ENCODE data around the gene ALKBH8.
"Not testable (repeated sequence)": the region's sequence is repeated elsewhere in the genome, so short reads cannot be mapped to it uniquely, and the experiment has no call there.

ALKBH8 gene

DNA sequence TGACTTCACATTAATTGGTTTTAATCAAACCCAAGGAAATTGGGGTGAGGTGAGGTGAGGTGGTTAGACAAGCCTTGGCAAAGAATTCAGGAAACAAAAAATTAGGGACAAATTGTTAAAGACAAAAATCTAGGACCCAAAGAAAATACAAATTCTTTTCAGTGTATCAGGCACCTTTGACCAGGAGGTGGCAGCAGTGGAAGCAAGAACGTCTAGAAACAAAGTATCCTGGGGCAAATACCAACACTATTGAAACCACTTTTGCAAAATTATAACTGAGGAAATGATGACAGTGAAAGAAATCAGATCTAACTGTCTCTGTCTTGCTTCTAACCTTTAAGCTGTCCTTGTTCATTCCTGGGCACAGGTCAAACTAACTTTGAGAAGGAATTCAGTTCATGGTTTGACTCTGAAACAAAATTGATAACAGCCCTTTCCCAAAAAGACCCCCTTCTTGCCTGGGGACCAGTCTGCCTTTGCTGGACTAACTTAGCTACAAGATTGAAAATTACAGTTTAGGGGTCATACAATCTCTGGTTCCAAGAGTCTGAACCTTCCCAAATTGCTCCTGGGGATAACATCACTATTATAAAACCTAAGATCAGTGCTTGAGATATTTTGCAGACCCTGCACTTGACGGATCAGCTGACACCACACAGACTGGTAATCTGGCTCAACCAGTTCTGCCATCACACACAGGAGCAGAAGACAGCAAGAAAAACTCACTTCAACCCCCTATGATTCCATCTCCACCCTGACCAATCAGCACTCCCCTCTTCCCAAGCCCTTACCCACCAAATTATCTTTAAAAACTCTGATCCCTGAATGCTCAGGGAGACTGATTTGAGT lies 11.2 kb upstream of the ALKBH8 start:
- not testable (repeated sequence) for DNase-seq

DNA sequence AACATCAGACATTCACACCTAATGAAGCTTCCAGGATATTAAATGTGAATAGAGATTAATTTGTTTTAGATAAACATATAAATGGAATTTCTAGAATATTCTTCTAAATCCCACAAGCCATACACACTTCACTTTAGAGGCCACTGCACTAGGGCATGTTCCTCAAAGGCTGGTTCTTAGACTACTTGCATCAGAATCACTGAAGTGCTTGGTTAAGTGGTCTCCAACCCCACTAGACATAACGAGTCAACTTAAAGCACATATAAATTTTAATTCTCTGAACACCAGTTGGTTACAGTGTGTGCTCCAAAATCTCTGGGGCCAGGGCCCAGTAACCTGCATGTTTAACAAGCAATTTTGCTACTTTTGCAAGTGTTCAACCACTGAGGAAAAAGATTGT lies 7.9 kb upstream of the ALKBH8 start:
- DNase-seq = no peak

DNA sequence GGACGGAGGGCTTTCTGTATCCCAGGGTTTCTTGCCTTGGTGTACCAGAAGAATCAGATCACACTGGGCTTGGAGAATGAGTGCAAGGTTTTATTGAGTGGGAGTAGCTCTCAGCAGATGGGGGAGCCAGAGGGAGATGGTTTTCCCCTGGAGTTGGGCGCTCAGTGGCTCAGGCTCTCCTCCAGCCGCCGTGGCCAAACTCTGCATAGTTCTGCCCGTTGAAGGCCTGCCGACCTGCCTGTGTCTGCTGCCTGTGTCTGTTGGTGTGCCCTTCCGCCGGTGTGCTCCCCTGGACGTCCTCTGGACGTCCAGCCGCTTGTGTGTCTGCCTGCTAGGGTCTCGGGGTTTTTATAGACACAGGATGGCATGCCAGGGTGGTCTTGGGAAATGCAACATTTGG lies 4.5 kb upstream of the ALKBH8 start:
- no peak for DNase-seq

DNA sequence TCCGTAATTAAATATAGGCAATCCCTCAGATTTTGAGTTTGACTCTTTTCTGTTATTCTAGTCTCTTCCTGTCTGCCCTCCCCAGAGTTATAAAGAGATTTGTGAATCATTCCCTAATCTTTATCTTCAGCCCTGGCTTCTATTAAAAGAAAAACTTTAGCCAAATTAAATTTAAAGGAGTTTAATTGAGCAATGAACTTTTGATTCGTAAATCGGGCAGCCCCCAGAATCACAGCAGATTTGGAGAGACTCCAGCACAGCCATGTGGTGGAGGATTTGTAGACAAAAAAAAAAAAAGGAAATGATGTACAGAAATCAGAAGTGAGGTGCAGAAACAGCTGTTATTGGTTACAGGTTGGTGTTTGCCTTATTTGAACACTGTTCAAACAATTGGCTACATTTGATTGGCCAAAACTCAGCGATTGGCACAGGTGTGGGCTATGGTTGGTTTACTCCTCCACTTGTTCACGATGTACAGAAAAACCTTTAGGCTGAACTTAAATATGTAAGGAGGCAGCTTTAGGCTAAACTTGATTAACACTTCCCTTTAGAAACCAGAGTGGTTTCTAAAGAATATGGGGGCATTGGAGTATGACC lies 2.3 kb upstream of the ALKBH8 start:
- DNase-seq = no peak

DNA sequence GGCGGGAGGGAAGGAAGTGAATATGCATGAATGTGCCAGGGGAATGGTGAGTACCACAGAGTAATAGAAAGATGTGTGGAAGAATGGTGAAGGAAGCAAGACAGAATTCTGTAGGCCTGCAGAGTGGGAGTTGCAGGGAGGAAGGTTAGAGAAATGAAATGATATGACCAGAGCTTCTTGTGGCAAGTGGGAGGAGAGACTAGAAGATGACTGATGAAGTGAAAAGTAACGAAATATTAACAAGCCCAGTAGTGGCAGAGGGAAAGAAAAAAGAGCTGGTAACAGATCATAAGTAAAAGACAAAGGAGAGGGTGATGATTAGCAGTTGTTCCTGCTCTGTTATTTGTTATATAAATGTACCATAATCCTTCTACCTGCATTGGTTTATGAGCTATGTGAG lies 1.0 kb upstream of the ALKBH8 start:
- DNase-seq = no peak

DNA sequence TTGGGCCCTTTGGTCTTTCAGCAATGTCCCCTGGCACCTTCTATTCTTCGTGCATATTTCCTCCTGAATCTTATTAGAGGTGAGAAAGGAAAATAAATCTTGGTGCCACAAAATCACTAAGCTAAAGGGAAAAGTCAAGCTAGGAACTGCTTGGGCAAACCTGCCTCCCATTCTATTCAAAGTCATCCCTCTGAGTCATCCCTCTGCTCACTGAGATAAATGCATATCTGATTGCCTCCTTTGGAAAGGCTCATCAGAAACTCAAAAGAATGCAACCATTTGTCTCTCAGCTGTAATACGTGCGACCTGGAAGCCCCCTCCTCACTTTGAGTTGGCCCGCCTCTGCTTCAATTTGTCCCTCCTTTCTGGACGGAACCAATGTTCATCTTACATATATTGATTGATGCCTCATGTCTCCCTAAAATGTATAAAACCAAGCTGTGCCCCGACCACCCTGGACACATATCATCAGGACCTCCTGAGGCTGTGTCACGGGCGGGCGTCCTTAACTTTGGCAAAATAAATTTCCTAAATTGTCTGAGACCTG lies 493 bp upstream of the ALKBH8 start:
- DNase-seq = not testable (repeated sequence)

DNA sequence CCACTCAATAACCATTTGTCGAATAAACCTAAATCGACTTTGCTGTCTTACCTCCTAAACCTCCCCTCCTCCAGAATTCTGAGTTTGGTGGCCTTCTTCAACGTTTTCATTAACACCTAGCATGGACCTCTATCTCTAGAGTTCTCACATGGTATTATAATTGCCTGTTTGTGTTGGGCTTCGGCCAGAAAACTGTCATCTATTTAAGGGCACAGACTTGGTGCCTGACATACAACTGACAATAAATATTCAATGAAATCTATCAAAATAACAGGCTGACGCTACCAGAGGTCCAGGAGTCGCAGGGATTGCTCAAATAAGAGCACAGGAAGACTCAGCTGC lies 687 bp downstream of the ALKBH8 start:
- DNase-seq = no peak

DNA sequence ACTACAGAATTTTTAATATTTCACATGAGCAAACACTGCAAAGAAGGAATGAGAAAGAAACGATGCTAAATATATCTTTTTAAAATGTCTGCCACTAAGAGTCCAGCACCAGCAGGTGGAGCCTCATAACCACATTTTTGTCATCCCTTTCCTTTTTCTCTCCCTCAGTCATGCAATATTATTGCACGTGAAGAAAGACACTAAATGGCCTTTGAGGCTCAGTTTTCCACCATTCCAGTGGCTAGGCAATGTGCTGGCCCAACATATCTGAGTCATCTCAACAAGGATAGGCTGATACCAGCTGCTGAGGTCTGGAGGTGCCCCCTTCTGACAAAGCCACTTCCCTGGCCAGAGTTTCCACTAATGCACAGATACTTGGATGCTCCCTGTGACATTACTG lies 1.8 kb downstream of the ALKBH8 start:
- no peak for DNase-seq

DNA sequence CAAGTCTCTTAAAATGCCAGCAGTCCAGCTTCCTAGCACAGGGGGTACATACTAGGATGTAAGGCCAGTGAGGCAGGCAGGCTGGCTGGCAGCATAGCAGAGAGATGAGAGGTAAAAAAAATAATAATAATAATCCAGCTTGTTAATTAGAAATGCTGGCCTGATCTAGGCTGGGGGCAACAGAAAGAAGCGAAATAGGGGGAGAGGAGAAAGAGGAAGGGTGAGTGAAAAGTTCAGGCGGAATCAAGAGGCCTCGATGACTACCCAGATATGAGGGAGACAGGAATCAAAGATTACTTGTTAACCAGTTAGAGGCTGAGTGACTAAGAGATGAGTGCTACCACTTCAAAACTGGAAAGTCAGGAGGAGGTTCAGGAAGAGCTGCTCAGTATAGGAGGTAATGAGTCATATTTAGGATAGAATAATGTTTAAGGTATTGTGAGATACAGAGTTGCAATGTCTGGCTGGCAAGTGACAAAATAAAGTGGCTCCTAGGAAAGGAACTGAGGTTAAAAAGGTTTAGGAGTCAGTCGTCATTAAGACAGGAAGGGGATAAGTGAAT lies 2.8 kb downstream of the ALKBH8 start:
- DNase-seq = no peak

DNA sequence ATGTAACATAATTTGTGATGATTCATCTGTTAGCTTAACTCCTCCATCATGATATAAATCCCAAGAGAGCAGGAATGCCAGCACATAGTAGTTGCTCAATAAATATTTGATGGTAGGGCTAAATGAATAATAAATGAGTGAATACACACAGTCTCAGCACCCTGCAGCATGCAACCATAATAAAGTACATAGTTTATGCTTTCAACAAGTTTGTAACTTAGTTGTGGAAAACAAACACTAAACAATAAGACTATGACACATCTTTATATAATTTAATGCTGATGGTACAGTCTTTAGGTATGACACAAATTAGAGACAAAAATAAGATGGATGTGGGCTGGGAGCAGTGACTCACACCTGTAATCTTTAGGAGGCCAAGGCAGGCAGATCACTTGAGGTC lies 3.8 kb downstream of the ALKBH8 start:
- no peak for DNase-seq

DNA sequence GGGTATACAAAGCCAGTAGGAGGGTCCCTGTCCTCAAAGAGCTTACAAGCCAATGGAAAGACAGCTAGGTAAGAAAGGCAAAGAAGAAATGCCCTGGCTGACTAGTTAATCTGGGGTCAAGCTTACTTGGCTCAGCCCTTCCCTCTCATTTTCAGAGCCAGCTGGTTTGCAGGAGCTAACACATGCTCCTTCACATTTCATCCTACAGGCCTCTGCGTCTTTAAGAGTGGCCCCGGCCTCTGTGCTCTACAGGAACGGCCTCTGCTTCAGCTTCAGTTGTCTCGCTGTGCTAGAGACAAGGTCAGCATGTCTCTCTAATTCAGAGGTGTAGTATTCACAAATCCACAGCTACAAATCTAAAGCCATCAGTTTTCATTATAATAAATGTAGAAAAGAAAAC lies 15.2 kb downstream of the ALKBH8 start:
- no peak for DNase-seq

DNA sequence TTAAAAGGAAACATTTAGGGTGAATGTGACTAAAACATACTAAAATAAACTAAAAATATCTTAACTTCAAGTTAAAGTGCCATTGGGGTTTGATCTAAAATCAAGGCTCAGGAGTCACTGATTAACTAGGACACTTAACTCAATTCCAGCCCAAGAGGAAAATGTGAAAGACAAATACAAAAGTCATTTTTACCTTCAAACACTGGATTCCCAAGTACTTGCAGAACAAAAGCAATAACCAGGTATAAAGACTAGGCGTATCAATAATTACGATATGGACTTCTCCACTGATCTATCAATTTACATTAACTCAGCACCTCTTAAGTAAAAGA lies 15.6 kb downstream of the ALKBH8 start:
- no peak for DNase-seq

DNA sequence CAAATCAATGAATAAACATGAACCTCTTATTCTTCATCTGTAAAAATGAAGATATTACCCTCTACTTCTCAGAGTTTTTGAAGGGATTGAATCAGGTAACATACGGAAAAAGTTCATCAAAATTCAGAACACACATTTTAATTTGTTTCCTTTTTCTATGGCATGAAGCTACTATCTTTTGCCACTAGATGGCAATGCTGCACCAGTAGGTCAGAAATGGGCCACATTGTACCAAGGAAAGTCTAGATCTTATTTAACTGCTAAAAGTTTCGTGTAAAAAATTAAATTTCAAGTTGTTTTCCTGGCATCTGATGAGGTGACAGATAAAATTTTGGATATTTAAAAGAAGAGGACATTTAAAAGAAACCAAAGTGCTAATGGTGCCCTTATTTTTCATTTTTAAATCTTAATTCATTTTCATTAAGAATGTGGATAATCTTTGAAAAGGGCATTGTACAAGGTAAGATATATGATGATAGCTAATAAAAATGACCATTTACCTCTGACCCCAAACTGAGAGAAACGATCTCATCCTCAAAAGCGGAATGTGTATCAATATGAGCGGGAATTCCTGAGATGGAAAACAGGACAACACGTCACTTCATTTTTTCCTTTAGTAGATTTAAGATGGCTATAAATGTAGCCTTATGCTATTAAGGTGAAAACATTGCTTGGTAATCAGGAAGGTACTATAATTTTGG lies 16.1 kb downstream of the ALKBH8 start:
- DNase-seq = no peak

DNA sequence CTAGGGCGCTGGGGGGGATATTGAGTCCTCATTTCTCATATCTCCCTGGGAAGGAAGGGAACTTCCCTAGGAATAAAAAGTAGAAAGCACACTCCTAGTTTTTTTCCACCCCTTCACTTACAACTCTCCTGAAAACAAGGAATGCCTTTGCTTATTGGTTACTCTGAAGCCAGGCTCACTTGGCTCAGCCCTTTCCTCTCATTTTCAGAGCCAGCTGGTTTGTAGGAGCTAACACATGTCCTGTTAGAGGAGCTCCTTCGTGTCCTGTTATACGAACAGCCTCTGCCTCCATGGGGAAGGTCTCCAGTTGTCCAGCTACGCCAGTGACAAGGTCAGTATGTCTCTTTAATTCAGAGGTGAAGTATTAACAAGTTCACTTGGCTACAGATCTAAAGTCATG lies 17.6 kb downstream of the ALKBH8 start:
- no peak for DNase-seq

DNA sequence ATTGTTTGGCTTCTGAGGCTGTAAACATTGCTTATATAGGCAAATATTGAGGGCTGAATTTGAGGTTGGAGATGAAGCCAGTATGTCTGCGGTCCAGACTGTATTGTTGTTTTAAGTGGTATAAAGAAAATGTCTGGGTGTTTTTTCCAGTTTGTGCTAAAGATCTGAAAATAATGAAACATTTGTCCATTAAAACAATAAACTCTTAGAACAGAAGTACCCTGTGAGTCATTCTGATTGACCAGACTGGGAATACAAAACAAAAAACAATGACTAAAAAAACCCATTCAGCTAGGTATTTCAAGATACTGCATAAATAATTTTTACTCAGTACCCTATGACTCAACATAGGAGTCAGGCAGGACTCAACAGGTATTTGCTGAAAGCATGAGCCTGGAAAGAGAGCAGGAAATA lies 20.4 kb downstream of the ALKBH8 start:
- DNase-seq = no peak

DNA sequence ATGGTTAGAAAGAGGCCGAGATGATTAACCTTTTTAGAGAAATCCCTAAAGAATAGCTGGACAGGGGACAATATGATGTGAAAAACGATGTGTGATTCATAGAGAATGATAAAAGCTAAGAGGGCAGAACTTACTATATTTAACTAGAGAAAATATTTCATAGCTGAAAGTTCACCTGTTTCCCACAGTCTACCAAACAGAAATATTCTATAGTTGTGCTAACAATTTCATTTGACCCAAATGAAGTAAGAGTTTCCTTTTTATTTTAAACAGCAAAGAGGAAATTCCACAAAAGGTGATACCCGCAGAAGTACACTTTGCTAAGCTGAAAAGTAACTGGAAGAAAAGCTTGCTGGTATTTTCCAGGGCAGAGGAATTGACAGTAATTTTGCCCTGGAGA lies 26.7 kb downstream of the ALKBH8 start:
- DNase-seq = no peak

DNA sequence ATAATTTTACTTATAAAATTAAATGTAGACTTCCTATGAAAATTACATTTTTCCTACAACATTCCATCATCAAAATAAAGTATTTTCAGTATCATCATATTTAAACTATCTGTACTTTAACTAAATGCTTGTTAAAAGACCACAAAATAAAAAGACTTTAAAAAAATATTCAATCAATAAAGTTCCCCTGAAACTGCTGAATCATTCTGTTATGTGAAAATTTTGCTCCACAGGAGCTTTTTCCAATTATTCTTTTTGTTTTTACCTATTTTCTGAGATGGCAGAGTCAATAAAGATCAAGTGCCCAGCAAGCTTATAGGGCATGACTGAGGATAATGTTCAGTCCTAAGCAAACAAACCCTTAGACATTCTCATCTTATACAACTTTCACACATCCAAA lies 27.3 kb downstream of the ALKBH8 start:
- no peak for DNase-seq

DNA sequence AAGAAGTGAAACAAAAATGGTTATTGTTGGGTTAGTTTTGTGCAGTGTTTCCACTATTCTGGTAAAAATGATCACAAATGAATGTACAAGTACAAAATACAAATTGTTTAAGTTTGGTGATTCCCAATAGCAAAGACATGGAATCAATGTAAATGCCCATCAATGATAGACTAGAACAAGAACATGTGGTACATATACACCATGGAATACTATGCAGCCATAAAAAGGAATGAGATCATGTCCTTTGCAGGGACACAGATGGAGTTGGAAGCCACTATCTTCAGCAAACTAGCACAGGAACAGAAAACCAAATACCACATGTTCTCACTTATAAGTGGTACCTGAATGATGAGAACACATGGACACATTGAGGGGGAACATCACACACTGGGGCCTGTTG lies 28.4 kb downstream of the ALKBH8 start:
- not testable (repeated sequence) for DNase-seq

DNA sequence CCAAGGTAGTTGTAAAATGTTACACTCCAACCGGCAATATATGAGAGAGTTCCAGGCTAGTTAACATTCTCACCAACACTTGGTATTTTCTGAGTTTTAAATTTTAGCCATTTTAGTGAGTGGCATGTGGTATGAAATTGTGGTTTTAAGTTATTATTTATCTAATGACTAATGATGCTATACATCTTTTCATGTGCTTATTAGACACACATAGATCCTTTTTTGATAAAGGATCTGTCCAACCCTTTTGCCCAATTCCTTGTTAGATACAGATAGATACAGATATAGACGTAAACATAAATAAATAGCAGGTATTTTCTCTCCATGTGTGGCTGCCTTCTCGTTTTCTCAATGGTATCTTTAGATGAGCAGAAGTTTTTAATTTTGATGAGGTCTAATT lies 39.3 kb downstream of the ALKBH8 start:
- no peak for DNase-seq

DNA sequence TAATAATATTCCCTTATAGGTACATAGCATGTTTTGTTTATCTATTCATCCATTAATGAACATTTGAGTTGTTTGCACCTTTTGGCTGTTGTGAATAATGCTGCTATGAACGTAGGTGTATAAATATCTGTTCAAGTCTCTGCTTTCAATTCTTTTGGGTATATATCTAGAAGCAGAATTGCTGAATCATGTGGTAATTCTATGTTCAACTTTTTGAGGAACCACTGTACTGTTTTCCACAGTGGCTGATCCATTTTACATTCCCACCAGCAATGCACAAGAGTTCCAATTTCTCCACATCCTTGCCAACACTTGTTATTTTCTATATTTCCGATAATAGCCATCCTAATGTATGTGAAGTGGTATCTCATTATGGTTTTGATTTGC lies 56.7 kb downstream of the ALKBH8 start:
- no peak for DNase-seq

DNA sequence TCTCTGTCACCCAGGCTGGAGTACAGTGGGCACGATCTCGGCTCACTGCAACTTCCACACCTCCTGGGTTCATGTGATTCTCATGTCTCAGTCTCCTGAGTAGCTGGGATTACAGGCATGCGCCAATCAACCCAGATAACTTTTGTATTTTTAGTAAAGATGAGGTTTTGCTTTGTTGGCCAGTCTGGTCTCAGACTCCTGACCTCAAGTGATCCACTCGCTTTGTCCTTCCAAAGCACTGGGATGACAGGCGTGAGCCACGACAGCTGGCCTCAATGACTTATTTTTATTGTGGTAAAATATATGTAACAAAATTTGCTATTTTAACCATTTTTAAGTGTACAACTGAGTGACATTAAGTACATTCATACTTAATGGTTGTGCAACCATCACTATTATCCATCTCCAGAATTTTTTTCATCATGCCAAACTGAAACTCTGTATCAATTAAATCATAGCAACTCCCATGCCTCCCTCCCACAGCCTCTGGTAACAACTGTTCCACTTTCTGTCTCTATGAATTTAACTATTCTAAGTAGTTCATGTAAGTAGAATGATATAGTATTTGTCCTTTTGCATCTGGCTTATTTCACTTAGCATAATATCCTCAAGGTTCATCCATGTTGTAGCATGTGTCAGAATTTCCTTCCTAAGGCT lies 57.2 kb downstream of the ALKBH8 start:
- DNase-seq = no peak

DNA sequence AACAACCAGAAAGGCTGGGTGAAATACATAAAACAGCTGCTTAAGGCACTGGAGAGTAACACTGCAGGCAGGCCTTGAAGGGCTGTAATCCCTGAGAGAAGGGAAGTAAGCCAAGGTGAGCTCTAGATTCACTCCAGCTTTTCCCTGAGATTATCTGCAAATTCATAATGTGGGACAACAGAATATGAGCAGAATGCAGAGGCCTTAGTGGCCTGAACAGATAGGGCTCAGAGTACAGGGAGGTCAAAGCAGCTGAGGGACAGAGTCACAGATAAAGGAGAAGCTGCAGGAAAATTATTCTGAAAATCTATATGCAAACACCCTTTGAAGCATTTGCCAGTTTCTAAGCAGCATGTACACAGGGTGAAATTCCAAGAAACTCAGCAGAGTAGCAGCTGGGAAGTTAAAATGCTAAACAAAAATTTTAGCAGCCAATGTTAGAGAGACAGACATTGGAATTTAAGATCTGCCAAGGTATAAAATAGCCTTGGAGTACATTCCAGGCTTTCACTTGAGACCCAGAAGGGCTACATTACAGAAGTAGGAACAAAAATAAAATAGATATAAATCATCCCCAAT lies 59.8 kb downstream of the ALKBH8 start:
- no peak for DNase-seq

DNA sequence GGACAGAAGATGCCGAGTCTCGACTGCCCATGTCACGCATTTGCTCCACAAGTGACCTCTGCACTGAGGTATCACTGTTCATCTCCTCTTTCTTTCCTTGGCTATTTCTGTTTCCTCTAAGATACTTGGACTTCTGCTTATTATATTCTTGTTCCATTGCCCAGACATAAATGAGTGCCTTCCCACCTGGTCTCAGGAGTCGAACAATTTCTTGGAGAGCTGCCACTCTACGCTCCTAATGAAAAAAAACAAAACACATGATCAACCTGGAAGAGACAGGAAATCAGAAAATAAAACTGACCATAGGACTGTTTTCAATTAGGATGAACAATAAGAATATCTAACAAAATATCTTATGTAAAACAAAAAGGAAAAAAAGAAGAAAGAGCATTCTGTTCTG lies 60.6 kb downstream of the ALKBH8 start:
- no peak for DNase-seq
